ENCODE results near the gene MCF2L2.
A peak's percentile ranks its signal among the peaks of the same experiment; 100 is the strongest.

The MCF2L2 gene

GRCh38 chr3:183158551-183159006 is 269.8 kb downstream of the MCF2L2 start:
- H3K27me3 ChIP-seq (replicated peaks; ENCODE audit: control insufficient read depth, insufficient read depth, low read length): no peaks in the 10 kb centered on the region
- TF ChIP-seq CTCF (IDR thresholded peaks at IDR 0.05; ENCODE audit: insufficient read depth, low read length, poor library complexity, severe bottlenecking): no peak
- no peak overlapping the region for H3K4me3 ChIP-seq (replicated peaks; ENCODE audit: low read depth, low read length)
- peaks cover 11% of the 10 kb centered on the region for H3K36me3 ChIP-seq (ENCODE audit: control insufficient read depth, insufficient read depth, low read length)
- peak; percentile 76 for DNase-seq (ENCODE audit: extremely low read depth, insufficient read length)

- H3K4me3 ChIP-seq (replicated peaks; ENCODE audit: low read depth, low read length): no peak overlapping the region
- H3K36me3 ChIP-seq (ENCODE audit: control insufficient read depth, insufficient read depth, low read length): peaks cover 13% of the 10 kb centered on the region
- TF ChIP-seq CTCF (IDR thresholded peaks at IDR 0.05; ENCODE audit: insufficient read depth, low read length, poor library complexity, severe bottlenecking): no peak
- peak; percentile 75 for DNase-seq (ENCODE audit: extremely low read depth, insufficient read length)
- no peaks in the 10 kb centered on the region for H3K27me3 ChIP-seq (replicated peaks; ENCODE audit: control insufficient read depth, insufficient read depth, low read length)
These were observed 270.3 kb downstream of the MCF2L2 start for GRCh38 chr3:183158113-183158512.

GRCh38 chr3:183156266-183156665 is 272.2 kb downstream of the MCF2L2 start:
- no peak for TF ChIP-seq CTCF (IDR thresholded peaks at IDR 0.05; ENCODE audit: insufficient read depth, low read length, poor library complexity, severe bottlenecking)
- Histone ChIP-seq H3K4me3 (replicated peaks; ENCODE audit: low read depth, low read length) (no peak overlapping the region), H3K27me3 (replicated peaks; ENCODE audit: control insufficient read depth, insufficient read depth, low read length) (no peaks in the 10 kb centered on the region), H3K36me3 (ENCODE audit: control insufficient read depth, insufficient read depth, low read length) (peaks cover 15% of the 10 kb centered on the region)
- no peak for DNase-seq (ENCODE audit: extremely low read depth, insufficient read length)

- peaks cover 12% of the 10 kb centered on the region for H3K36me3 ChIP-seq (ENCODE audit: control insufficient read depth, insufficient read depth, low read length)
- DNase-seq (ENCODE audit: extremely low read depth, insufficient read length): no peak
- no peak overlapping the region for H3K4me3 ChIP-seq (replicated peaks; ENCODE audit: low read depth, low read length)
- H3K27me3 ChIP-seq (replicated peaks; ENCODE audit: control insufficient read depth, insufficient read depth, low read length): no peaks in the 10 kb centered on the region
- TF ChIP-seq CTCF (IDR thresholded peaks at IDR 0.05; ENCODE audit: insufficient read depth, low read length, poor library complexity, severe bottlenecking): no peak
These were observed 272.9 kb downstream of the MCF2L2 start for GRCh38 chr3:183155499-183155898.

- no peak overlapping the region for H3K4me3 ChIP-seq (replicated peaks; ENCODE audit: low read depth, low read length)
- no peak for DNase-seq (ENCODE audit: extremely low read depth, insufficient read length)
- peaks cover 15% of the 10 kb centered on the region for H3K36me3 ChIP-seq (ENCODE audit: control insufficient read depth, insufficient read depth, low read length)
- no peak for TF ChIP-seq CTCF (IDR thresholded peaks at IDR 0.05; ENCODE audit: insufficient read depth, low read length, poor library complexity, severe bottlenecking)
- no peaks in the 10 kb centered on the region for H3K27me3 ChIP-seq (replicated peaks; ENCODE audit: control insufficient read depth, insufficient read depth, low read length)
These were observed 275.0 kb downstream of the MCF2L2 start for GRCh38 chr3:183153210-183153950.

Measured in GM06990 (cell line).